HG02870 (cell line): ENCODE data around the gene ZNF701.
"Not testable (repeated sequence)": the region's sequence is repeated elsewhere in the genome, so short reads cannot be mapped to it uniquely, and the experiment has no call there.

ENCODE experiments used
- ATAC-seq: cut with Tn5 transposase; IDR thresholded peaks from one replicate; pipeline ENCODE4 v1.9.1; 2021; ENCODE audit warnings: mild to moderate bottlenecking, moderate library complexity; ENCODE audit not compliant: unreplicated experiment

Gene ZNF701

GRCh38 chr19:52566121-52566520 lies 4.0 kb upstream of the ZNF701 start:
- ATAC-seq, result no peak

GRCh38 chr19:52566588-52566987 lies 3.5 kb upstream of the ZNF701 start:
- ATAC-seq, result no peak

GRCh38 chr19:52567921-52568320 lies 2.2 kb upstream of the ZNF701 start:
- no peak for ATAC-seq

GRCh38 chr19:52569638-52569999 lies 468 bp upstream of the ZNF701 start:
- not testable (repeated sequence) for ATAC-seq

GRCh38 chr19:52584736-52585440 lies 14.8 kb downstream of the ZNF701 start:
- no peak for ATAC-seq

GRCh38 chr19:52585604-52586003 lies 15.5 kb downstream of the ZNF701 start:
- ATAC-seq, result no peak

- ATAC-seq, result no peak
Measured at GRCh38 chr19:52590728-52591127, 20.6 kb downstream of the ZNF701 start.

GRCh38 chr19:52592301-52592700 lies 22.2 kb downstream of the ZNF701 start:
- ATAC-seq, result no peak

DNA sequence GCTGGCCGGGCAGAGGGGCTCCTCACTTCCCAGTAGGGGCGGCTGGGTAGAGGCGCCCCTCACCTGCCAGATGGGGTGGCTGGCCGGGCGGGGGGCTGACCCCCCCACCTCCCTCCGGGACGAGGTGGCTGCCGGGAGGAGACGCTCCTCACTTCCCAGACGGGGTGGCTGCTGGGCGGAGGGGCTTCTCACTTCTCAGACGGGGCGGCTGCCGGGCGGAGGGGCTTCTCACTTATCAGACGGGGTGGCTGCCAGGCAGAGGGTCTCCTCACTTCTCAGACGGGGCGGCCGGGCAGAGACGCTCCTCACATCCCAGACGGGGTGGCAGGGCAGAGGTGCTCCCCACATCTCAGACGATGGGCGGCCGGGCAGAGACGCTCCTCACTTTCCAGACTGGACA lies 23.4 kb downstream of the ZNF701 start:
- not testable (repeated sequence) for ATAC-seq

DNA sequence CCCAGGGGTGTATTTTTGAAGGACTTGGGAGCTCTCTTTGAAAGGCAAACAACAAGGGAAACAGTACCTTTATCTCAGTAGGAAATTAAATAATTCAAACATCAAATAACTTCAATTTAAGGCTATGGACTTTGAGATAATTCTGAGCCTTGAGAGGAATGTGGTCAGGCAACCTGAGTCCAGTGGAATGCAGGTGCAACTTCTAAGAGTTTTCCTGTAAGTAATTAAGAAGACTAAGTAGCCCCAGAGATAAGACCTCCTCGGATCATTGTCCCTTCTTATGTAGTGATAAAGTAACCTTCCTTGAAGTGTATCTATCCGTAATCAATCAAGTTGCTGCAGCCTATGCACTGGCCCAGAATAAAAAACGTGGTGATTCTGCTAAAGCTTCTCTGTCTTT lies 29.2 kb downstream of the ZNF701 start:
- no peak for ATAC-seq

GRCh38 chr19:52600639-52601024 lies 30.5 kb downstream of the ZNF701 start:
- ATAC-seq, result no peak

- peak; percentile 86 for ATAC-seq
Measured at GRCh38 chr19:52601025-52601973, 31.2 kb downstream of the ZNF701 start.

DNA sequence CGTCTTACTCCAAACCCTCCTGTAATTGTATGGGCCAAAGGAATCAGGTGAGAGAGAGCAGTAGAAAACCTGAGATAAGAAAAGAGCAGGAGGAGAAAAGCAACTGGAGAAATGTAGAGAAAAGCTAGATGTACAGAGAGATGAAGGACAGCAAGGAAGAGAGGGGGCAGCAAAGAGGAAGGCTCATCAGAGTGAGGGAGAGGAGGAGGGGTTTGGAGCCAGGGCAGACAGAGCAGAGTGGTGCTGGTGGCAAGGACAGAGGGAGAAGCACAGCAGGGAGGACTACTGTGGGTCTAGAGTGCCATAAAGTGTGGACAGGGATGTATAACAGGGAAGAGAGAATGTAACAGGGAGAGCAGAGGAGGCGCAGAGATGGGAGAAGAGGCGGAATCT lies 31.9 kb downstream of the ZNF701 start:
- not testable (repeated sequence) for ATAC-seq

DNA sequence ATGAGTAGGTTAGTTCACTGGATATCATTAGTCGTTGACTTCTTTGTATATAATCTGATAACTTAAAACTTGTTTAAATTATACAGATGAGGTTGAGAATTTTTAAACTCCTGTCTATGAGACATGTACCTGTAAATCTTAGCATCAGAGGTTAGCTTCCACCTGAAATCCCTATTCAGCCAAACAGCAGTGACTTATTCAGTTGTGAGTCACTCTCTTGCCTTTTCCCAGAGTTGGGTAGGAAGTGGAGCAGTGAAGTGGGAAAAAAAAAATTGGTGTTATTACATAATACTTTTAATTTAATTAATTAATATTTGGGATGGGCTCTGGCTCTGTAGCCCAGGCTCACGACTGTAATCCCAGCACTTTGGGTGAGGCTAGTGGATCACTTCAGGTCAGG lies 32.9 kb downstream of the ZNF701 start:
- ATAC-seq, result no peak

DNA sequence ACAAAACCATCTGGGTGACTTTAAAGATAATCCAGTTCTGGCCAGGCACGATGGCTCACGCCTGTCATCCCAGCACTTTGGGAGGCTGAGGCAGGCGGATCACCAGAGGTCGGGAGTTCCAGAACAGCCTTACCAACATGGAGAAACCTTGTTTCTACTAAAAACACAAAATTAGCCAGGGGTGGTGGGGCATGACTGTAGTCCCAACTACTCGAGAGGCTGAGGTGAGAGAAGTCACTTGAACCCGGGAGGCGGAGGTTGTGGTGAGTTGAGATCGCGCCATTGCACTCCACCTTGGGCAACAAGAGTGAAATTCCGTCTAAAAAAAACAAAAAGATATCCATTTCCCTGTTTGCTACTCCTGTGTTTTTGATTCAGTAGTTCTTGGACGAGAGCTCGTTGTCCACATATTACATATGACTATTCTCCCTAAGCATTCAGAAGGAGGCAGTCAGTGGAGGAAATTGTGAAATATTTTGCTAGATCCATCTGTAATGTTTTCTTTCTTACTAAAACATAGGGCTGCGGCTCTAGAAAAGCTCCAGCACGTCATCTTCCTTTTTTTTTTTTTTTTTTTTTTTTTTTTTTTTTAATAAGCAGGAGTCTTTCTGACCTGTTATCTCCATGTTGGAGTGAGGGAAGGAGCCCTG lies 33.6 kb downstream of the ZNF701 start:
- ATAC-seq, result no peak

GRCh38 chr19:52613299-52613906 lies 43.3 kb downstream of the ZNF701 start:
- no peak for ATAC-seq

DNA sequence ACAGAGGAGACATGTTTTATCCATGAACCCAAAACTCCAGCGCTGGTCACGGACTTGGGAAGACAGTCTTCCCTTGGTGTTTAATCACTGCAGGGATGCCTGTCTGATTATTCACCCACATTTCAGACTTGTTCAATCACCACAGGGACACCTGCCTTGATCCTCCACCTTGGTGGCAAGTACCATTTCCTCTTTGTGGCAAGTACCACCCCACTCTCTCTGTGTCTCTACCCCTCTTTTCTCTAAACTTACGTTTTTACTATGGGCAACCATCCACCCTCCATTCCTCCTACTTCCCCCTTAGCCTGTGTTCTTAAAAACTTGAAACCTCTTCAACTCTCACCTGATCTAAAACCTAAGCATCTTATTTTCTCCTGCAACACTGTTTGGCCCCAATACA lies 51.3 kb downstream of the ZNF701 start:
- no peak for ATAC-seq

DNA sequence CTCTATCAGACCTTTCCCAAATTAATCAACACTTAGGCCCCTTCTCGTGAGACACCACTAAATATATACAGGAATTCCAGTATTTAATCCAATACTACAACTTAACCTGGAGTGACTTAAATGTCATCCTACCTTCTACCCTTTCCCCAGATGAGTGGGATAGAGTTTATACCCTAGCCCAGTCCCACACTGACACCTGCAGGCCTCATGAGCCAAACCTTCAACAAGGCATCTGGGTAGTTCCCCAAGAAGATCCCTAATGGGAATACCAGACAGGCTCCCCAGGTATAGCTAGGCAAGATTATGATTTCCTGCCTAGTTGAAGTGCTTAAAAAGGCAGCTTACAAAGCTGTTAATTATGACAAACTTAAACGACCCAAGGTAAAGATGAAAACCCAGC lies 52.2 kb downstream of the ZNF701 start:
- no peak for ATAC-seq

GRCh38 chr19:52626915-52627314 lies 56.8 kb downstream of the ZNF701 start:
- no peak for ATAC-seq

DNA sequence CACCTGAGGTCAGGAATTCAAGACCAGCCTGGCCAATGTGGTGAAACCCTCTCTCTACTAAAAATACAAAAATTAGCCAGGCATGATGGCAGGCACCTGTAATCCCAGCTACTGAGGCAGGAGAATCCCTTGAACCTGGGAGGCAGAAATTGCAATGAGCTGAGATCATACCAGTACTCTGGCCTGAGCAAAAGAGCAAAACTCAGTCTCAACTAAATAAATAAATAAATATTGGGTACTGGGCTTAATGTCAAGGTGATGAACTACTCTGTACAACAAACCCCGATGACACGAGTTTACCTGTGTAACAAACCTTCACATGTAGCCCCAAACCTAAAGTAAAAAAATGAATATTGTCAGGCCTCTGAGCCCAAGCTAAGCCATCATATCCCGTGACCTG lies 57.4 kb downstream of the ZNF701 start:
- ATAC-seq, result not testable (repeated sequence)
